Activated T-cell treated with anti-CD3 and anti-CD28 coated beads, Interleukin-2, amount 50 U/mL, for 4 hours (primary cell): ENCODE measurements around the gene DGCR2. TPM values are rescaled to one million over a fixed set of nuclear protein-coding genes. Genes with fewer than 3 reads are reported as not detected.
"Not testable (repeated sequence)": the region's sequence is repeated elsewhere in the genome, so short reads cannot be mapped to it uniquely, and the experiment has no call there.

Experiments used
- ATAC-seq, 2 donors: fragments of 200-7000 bp; cut with Tn5 transposase; one replicate each; pipeline ENCODE4 v1.10.0; 2021
- DNase-seq: peaks from one replicate; pipeline ENCODE4 v3.0.0-alpha.2; 2020
- H3K27me3 Mint-ChIP-seq: one replicate; pipeline ENCODE4 v1.8.0; 2021; ENCODE audit warnings: low read depth, mixed read lengths
- H3K36me3 Mint-ChIP-seq: one replicate; pipeline ENCODE4 v1.8.0; 2022; ENCODE audit warnings: mixed read lengths; ENCODE audit not compliant: insufficient read depth
- H3K4me1 Mint-ChIP-seq: one replicate; pipeline ENCODE4 v1.8.0; 2021; ENCODE audit warnings: low read depth, mixed read lengths
- H3K4me3 Mint-ChIP-seq: one replicate; pipeline ENCODE4 v1.8.0; 2021; ENCODE audit warnings: mild to moderate bottlenecking, moderate library complexity, mixed read lengths
- H3K9me3 Mint-ChIP-seq: one replicate; pipeline ENCODE4 v1.8.0; 2021; ENCODE audit warnings: mixed read lengths
- total RNA-seq, 3 donors: library from RNA; stranded (reverse); gene quantifications; one replicate each; pipeline ENCODE4 v1.2.1, GENCODE V29; 2021

Gene DGCR2
- total RNA-seq = 10 to 100 TPM; 25.8 to 27.7 (median 27.0) TPM

GRCh38 chr22:19122143-19122751, at the start of gene DGCR2:
TSS of gene DGCR2 (minus strand) at chr22:19122412. CDS start at chr22:19122206, 206 bp downstream.
- H3K27me3 Mint-ChIP-seq = no peaks in the 10 kb centered on the region
- H3K4me3 Mint-ChIP-seq = peak within 1 kb of the TSS; percentile 89
- H3K9me3 Mint-ChIP-seq = no peaks in the 10 kb centered on the region
- DNase-seq = peak; percentile 97
- peak; percentile 96 to 97 for ATAC-seq
- H3K36me3 Mint-ChIP-seq = no peaks in the 10 kb centered on the region
- peaks cover 46% of the 10 kb centered on the region for H3K4me1 Mint-ChIP-seq

- no peak for DNase-seq
- no peaks in the 10 kb centered on the region for H3K9me3 Mint-ChIP-seq
- peak overlapping the region; percentile 97 for H3K4me3 Mint-ChIP-seq
- no peak for ATAC-seq
- peaks cover 31% of the 10 kb centered on the region for H3K4me1 Mint-ChIP-seq
- peaks cover 41% of the 10 kb centered on the region for H3K27me3 Mint-ChIP-seq
- peaks cover 4% of the 10 kb centered on the region for H3K36me3 Mint-ChIP-seq
Measured at GRCh38 chr22:19169947-19170318, 47.7 kb upstream of the DGCR2 start.

GRCh38 chr22:19169002-19169946, 47.1 kb upstream of the DGCR2 start:
- Mint-ChIP-seq H3K4me3 (peak overlapping the region; percentile 50), H3K27me3 (peaks cover 47% of the 10 kb centered on the region), H3K36me3 (peaks cover 4% of the 10 kb centered on the region), H3K4me1 (peaks cover 31% of the 10 kb centered on the region), H3K9me3 (no peaks in the 10 kb centered on the region)
- ATAC-seq (no peak), DNase-seq (no peak)

- Mint-ChIP-seq H3K4me3 (no peak overlapping the region), H3K4me1 (peaks cover 24% of the 10 kb centered on the region), H3K27me3 (peaks cover 49% of the 10 kb centered on the region), H3K9me3 (no peaks in the 10 kb centered on the region), H3K36me3 (peaks cover 4% of the 10 kb centered on the region)
- no peak for ATAC-seq
- no peak for DNase-seq
Measured at GRCh38 chr22:19168088-19168890, 46.1 kb upstream of the DGCR2 start.

- no peaks in the 10 kb centered on the region for H3K36me3 Mint-ChIP-seq
- H3K4me1 Mint-ChIP-seq = peaks cover 15% of the 10 kb centered on the region
- H3K27me3 Mint-ChIP-seq = peaks cover 49% of the 10 kb centered on the region
- H3K9me3 Mint-ChIP-seq = no peaks in the 10 kb centered on the region
- no peak overlapping the region for H3K4me3 Mint-ChIP-seq
- no peak for DNase-seq
- no peak for ATAC-seq
Measured at GRCh38 chr22:19167106-19167869, 45.1 kb upstream of the DGCR2 start.

GRCh38 chr22:19166421-19166820, 44.2 kb upstream of the DGCR2 start:
- no peak for DNase-seq
- ATAC-seq = no peak
- Mint-ChIP-seq H3K27me3 (peaks cover 51% of the 10 kb centered on the region), H3K4me1 (peaks cover 13% of the 10 kb centered on the region), H3K36me3 (no peaks in the 10 kb centered on the region), H3K9me3 (no peaks in the 10 kb centered on the region), H3K4me3 (no peak overlapping the region)

- Mint-ChIP-seq H3K9me3 (no peaks in the 10 kb centered on the region), H3K4me3 (no peak overlapping the region), H3K4me1 (peaks cover 4% of the 10 kb centered on the region), H3K36me3 (no peaks in the 10 kb centered on the region), H3K27me3 (peaks cover 47% of the 10 kb centered on the region)
- DNase-seq (no peak), ATAC-seq (no peak)
Measured at GRCh38 chr22:19164425-19164824, 42.2 kb upstream of the DGCR2 start.

- DNase-seq, H3K36me3 Mint-ChIP-seq, H3K4me1 Mint-ChIP-seq, ATAC-seq, H3K9me3 Mint-ChIP-seq, H3K4me3 Mint-ChIP-seq: not testable (repeated sequence)
- H3K27me3 Mint-ChIP-seq = peaks cover 29% of the 10 kb centered on the region
Measured at GRCh38 chr22:19158649-19159048, 36.4 kb upstream of the DGCR2 start.

- H3K27me3 Mint-ChIP-seq = peaks cover 45% of the 10 kb centered on the region
- not testable (repeated sequence) for ATAC-seq, H3K36me3 Mint-ChIP-seq, DNase-seq, H3K4me3 Mint-ChIP-seq, H3K9me3 Mint-ChIP-seq, H3K4me1 Mint-ChIP-seq
Measured at GRCh38 chr22:19156109-19156508, 33.9 kb upstream of the DGCR2 start.

GRCh38 chr22:19152942-19153883, 31.0 kb upstream of the DGCR2 start:
- no peak for DNase-seq
- Mint-ChIP-seq H3K4me1 (peaks cover 7% of the 10 kb centered on the region), H3K9me3 (no peaks in the 10 kb centered on the region), H3K36me3 (no peaks in the 10 kb centered on the region), H3K27me3 (peaks cover 50% of the 10 kb centered on the region), H3K4me3 (no peak overlapping the region)
- ATAC-seq = no peak

GRCh38 chr22:19151329-19152191, 29.3 kb upstream of the DGCR2 start:
- peaks cover 52% of the 10 kb centered on the region for H3K27me3 Mint-ChIP-seq
- H3K9me3 Mint-ChIP-seq = no peaks in the 10 kb centered on the region
- no peak for ATAC-seq
- no peaks in the 10 kb centered on the region for H3K36me3 Mint-ChIP-seq
- H3K4me1 Mint-ChIP-seq = peaks cover 7% of the 10 kb centered on the region
- no peak for DNase-seq
- H3K4me3 Mint-ChIP-seq = peak overlapping the region; percentile 71
